Superior temporal gyrus (tissue), 1 donor: ENCODE data around the gene SSPN.

Experiments
- DNase-seq: peaks from one replicate; pipeline ENCODE4 v3.0.0-alpha.2; 2016; ENCODE audit errors: extremely low spot score

SSPN gene

DNA sequence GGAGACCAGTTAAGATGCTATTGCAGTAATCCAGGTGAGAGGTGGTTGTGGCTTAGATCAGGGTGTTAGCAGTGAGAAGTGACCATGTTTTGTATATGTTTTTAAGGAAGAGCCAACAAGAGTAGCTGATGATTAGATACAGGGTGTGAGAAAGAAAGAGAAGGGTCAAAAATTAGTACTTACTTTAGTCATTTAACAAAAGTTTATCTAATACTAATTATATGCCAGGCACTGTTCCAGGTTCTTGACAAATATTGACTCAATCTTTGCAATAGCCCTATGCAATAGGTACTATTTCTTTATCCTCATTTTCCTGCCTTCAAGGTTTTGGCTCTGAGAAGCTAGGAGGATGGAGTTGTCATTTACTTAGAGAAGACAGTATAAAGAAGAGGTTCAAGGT lies 70.2 kb downstream of the SSPN start:
- DNase-seq: no peak

DNA sequence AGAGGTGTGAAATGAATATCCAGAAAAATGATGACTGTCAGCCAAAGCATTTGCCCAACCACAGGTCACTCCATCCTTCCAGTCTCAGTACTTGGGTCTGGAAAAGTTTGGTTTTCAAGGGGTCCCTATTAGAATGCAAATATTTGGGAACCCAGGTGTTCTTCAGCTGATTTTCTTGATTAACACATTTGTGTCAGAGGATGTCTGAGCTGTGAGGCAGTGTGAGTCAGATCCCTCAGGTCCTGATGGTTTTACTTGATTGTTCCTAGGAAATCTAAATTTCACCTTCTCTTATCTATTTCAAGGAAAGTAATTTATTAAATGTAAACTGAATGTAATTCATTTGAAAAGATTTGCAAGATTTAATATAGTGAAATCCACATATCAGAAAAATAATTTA lies 71.5 kb downstream of the SSPN start:
- DNase-seq: no peak

DNA sequence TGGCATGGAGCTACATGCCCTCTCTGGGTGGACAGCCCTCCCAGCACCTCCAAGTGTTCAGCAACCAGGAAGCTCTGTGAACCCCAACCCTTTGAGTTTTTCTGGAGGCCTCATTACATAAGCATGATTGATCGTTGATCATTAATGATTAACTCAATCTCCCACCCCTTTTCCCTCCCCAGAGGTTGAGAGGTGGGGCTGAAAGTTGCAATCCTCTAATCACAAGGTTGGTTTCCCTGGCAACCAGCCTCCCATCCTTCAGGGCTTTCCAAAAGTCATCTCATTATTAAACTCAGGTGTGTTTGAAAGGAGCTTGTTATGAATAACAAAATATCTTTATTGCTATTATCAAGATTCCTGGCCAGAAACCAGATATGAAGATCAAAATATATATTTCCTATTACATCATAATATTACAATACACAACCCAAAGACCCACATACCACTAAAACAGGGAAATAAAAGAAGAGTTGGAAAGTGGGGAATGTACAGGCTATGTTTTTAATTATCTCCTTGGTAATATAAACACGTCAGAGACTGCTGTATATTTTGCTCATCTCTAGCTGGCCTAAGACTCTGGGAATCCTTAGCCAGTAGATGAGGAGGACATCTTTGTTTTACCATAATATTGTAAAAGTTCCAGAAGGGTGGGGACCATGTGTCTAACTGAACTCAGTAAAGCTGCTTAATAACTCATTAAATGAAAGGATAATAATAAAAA lies 73.6 kb downstream of the SSPN start:
- no peak for DNase-seq

DNA sequence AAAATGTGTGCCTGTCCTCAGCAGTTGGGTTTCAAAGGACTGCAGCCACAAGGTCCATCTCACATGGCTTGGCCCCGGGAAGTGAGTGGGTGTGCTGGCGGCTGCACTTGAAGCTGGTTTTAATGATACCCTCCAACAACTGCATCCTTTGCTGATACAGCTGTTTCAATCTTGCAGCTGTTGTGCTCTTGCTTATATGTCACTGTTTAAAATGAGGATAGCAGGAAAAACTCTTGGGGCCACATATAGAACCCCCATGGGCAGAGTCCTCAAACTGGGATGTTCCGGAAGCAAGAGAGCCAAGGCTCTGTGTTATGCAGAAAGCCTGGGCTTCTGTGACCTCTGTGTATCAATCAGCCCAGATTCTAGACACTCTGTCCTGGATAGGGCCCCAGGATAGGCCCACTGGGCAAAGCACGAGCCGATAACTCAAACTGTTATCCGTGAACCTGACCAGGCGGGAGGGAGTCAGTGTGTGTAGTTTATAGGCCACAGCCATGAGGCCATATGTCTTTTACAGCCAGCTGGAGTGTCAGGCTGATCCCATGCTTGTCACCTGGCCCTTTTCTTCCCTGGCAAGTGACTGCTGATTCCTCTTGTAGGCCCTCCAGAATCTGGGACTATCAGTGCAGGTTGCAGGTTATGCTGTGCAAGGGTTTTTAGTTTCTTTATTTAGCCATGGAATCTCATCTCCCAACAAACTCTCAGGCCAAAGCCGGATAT lies 74.3 kb downstream of the SSPN start:
- no peak for DNase-seq

DNA sequence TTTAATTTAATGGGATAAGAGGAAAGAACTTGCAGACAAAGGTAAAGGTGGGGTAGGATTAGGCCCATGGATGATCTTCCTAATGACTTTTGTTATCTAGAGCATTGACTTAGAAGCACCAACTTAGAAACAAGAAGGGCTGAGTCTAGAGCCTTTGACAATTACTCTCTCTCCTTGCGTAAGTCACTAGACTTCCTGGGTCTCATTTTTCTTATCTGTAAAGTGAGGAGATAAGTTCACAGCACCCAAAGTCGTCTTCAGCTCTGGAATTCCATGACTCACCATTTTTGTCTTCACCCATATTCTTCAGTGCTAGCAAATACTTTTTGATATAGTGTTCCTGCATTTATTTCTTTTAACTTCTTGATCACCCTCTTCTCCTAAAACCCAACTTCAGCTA lies 75.7 kb downstream of the SSPN start:
- no peak for DNase-seq

DNA sequence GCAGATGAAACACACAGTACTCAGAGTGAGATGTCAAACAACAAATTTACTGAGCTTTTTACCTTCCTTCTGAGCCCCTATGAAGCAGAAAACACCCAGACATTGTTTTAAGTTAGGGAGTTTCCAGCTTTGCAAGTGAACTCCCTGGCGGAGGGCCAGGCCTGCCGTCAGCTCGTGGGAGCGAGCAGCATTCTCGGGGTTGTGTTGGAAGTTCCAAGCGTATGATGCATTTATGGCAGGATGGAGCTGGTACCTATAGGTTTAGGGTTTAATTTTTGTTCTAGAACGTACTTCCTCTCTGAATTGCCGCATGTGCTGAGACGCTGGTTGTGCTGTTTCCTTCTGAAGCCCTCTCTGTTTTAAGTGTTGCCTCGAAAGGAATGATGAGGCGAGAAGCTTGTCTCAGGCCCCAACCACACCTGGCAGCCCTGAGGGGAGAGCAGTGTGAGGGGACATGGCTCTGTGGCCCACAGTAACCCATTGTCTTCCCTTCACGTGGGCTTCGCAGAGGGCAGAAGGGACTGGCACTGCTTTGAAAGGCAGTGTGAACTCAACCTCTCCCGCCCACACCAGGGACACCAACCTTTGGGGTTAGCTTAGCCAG lies 76.6 kb downstream of the SSPN start:
- DNase-seq: peak; percentile 68

DNA sequence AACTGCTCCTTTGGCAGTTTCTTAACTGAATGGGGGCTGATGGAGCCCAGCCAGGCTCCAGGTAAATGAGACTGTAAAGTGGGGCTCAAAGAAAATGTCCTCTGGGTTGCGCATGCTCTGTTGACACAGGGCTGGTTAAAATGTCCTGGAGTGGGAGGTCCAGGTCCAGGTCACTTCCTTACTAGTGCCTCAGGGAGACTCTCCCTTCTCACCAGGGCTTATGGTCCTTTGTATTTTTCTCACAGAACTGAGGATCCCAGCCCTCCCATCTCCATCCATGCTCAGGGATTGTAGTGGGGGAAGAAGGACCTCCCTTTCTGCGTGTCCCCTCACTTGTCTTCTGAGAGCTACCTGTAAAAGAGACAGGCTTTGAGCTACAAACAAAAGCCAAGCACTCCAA lies 77.5 kb downstream of the SSPN start:
- no peak for DNase-seq

DNA sequence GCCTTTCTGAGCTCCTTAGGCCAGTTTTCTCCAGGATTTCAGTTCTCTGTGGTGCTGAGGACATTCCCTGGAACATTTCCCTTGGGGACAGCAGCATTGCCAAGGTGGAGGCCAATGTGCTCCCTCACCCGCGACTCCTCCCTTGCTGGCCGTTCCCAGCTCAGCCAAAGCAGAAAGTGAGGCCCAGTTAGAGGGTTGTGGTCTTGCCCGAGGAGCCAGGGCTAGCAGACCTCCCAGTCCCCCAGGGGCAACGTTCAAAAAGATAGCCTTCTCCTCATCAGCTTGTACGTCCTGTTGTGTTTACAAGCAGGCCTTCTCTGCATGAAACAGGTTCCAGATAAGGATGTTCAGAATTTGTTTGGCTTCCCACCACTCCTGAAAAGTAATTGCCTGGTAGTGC lies 78.4 kb downstream of the SSPN start:
- no peak for DNase-seq

DNA sequence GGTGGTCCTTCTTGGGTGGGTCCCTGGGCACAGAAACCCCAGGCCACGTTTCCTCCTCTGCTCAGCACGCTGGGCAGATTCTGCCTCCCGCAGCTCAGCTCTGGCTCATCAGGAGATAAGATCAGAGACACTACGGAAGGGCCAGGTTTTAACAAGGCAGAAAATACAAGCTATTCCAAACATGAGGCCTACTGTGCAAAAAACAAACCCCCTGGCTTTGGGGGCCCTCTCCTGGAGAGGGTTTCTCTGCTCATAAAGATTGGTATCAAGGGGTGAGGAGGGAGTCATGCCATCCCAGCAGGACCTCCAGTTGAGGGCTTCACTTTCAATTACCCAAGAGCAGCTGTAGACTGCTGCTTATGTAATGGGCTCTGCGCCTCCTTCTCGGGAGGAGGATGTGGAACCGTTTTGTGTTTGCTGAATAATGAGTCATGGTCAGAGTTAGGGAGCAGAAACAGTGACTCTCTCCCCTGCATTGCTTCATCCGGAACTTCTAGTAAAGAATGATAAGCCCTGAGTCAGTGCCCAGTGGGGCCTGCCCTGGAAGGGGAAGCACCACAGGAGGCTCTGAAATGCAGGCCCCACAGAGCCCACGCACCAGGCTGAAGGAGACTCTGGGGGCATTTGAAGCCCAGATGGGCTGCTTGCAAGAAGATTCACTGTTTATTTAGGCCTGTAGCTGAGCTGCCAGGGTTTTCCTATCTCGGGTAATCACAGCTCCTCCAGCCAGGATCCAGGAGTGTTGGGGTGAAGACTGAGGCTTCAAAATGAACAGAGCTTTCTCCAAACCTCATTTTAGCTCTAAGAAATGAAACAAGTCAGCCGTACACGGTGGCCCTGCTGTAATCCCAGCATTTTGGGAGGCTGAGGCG lies 79.3 kb downstream of the SSPN start:
- peak; percentile 84 for DNase-seq

DNA sequence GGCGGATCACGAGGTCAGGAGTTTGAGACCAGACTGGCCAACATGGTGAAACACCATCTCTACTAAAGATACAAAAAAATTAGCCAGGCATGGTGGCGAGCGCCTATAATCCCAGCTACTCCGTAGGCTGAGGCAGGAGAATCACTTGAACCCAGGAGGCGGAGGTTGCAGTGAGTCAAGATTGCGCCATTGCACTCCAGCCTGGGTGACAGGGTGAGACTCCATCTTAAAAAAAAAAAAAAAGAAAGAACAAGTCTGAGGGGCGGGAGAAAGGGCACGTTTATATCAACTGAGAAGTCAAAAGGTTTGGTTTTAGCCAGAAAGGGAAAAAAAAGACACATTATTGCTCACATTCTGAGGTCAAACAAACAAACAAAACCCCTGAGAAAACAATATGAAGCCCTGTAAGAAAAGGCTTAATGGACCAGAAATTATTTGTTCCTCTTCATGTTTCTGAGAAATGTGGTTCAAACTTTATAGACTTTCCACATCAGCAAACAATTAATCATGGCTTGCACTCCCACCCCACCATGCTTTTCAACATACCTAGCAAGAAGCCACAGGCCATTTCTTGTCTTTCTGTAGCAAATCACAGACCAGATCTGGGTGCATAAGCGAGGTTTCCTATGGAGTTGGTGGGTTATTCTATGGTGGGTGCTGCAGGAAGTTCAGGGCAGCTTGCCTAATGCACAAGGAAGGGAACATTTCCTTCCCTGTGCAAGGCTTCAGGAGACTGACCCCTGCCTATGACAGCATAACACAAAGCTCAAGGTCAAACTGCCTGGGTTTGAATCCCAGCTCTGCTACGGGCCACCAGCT lies 80.1 kb downstream of the SSPN start:
- no peak for DNase-seq

DNA sequence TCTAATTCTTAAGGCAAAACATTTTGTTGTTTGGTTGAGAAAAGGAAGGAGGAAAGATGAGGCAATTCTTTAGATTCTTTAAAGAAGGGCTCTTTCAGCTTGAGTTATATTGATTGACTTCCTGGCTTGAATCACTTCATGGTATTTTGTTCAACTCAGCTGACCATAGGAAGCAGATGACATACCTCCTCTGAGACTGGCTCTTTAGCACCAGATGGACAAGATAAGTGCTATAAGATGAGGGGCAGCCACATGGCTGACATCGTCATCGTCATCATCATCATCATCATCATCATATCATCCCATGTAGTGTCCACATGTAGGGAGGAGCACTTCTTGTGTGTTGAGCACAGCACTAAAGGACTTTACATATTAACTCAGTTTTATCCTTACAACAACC lies 81.3 kb downstream of the SSPN start:
- DNase-seq: no peak

DNA sequence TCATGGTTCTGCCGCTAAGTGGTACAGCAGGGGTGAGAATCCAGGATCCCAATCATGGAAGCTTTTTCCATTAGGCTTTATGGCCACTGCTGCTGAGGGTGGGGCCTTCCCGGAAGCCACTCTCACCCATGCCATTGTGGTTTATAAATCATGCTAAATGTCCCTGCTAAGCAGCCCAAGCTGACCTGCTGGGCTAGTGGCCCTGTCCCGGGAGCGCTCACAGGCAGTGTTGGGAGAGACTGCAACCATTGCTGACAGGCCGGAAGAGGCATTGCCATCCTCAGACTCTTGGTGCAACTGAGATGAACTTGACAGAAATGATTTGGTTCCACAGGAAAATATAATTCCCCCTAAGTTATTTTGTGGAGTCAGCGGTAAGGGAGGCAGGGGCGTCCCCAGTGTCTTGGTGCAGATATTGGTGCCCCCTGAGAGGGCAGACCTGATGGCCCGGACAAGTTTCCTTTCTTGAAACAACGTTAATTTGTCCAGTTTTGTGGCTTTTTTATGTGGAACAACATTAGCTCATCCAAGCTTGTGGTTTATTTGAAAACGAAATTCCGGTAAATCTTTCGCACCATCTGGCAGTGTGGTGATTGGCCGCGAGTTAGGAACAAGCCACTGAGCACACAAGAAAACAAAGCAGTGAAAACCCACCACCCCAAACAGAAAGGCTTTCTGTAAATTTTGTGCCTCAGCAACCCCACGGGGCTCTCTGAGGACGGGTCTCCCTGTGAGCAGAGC lies 82.3 kb downstream of the SSPN start:
- no peak for DNase-seq

DNA sequence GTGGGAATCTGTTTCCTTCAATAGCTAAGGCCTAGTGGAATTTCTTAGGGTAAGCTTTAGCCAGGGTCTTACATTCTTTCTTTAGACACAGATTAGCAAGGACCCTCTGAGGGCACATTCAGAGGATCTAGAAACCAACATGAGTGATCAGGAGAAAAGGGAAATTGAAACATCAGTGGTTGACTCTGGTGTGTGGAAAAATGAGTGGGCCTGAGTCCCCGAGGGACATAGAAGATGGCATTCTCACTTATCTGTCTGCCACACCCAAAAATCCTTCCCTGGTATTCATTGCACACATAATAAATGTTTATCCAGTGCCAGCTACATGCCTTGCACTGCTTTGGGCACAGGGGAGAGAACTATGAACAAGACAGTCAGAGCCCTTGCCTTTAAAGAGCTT lies 82.9 kb downstream of the SSPN start:
- DNase-seq: no peak

DNA sequence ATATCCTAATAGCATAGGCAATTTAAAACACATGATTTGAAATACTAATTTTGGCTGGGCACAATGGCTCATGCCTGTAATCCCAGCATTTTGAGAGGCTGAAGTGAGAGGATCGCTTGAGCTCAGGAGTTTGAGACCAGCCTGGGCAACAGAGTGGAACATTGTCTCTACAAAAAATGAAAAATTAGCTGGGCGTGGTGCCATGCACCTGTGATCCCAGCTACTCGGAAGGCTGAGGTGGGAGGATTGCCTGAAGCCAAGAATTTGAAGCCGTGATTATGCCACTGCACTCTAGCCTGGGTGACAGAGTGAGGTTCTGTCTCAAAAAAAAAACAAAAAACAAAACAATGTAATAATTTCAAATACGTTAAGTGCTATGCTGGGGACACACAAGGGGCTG lies 83.3 kb downstream of the SSPN start:
- no peak for DNase-seq

DNA sequence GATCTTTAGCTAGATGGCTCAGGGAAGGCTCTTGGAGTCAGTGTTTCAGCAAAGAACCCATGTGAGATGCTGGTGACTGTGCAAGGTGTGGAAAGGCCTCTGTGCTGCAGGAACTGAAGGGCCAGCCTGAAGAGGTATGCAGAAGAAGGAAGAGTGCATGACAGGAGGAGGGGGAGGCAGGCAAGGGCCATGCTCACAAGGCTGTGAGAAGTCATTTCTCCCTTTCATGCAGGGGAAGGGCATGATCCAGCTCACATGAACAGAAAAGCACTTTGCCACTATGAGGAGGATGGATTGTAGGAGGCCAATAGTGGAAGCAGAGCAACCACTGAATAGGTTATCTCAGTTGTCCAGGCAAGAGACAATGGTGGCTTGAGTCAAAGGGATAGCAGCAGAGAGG lies 83.7 kb downstream of the SSPN start:
- DNase-seq: no peak

DNA sequence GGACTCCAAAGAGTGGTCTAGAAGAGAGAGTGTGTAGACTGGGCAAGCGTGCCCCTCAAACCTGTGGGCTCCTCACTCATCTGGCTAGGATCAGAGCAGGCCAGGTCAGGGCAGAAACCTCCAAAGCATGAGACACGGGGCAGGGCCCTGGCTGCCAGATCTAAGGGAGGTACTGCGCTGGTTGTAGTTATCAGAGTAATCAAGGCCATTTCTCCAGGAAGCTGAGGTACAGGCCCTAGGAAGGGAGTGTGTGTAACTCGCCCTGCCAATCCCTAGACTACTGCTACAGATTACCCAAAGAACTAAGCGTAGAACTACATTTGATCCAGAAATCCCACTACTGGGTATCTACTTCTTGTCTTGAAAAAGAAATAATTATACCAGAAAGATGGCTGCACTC lies 84.5 kb downstream of the SSPN start:
- no peak for DNase-seq

DNA sequence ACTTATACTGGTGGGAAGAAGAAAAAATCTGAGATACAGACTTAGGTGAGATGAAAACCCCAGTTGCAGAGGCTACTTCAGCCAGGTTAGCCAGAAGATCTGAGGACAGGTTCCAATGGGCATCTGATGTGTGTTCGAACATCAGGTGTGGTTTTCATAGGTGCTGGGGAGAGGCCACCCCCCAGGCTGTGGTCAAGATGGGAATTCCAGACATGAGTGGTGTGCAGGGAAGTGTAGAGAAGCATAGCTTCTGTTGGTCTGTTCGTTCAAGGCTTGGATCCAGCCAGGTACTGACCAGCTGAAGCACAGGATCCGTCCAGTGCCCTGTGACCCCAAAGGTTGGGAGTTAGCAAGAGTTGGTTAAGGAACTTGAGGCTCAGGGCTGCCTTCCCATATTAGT lies 85.5 kb downstream of the SSPN start:
- no peak for DNase-seq

DNA sequence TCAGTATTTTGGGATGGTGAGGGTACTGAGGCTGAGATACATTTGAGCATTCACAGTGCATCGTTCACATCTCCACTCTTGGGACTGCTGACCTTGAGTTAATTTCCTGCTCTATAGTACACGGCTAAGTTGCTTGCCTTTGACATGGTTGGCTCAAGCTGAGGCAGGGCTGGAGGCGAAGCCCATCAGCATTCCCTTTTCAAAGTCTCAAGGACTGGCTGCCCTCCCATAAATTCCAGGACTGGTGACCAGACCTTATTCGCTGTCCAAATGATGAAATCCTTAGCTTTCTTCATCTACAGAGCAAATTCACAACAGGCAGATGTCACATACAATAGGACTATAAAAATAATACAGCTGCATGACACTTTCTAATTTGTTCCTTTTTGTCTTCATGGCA lies 85.9 kb downstream of the SSPN start:
- no peak for DNase-seq

DNA sequence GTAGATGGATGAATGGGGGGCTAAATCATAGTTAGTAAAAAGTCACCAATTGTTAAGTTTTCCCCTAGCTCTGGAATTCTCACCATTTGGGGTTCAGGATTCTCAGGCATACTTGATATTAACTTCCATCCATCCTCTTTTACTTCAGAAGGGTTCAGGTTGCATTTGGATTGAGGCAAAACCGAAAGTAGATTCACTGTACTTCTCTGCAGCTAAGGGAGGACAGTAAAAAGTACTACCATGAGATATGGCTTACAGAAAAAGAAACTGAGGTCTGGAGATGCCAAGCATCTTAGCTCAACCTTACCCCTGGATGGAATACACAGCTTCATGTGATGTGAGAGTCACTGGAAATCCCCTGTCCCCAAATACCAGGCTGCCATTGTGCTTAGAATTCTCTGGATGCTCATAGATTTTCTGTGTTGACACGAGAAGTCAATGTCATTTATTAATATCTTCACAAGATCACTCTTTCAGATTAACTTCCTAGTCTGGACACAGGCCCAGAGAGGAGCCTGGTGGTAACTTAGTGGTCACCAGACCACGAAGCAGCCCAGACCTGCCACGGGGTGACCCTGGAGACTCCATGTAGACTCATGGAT lies 87.1 kb downstream of the SSPN start:
- DNase-seq: no peak

DNA sequence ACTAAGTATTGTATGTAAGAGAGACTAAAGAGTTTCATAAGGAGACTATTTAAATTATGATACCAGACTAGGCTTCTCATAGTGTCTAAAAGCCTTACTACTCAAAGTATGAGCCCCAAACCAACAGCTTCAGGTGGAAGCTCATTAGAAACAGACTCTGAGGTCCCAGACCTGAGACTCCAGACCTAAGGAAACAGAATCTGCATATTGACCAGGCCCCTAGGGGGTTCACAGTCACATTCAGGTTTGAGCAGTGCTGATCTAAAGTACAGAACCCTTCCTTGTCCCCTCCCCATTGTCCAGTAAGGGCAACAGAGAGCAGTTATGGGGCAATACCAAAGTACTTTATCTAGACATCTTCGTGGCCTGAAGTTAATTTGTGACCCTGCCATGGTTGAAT lies 87.7 kb downstream of the SSPN start:
- no peak for DNase-seq
